ENCODE measurements around the gene IGSF9.

GRCh38 chr1:159949123-159949522 lies 3.7 kb upstream of the IGSF9 start:
- TF ChIP-seq CTCF (conservative IDR thresholded peaks at IDR 0.05; ENCODE audit: low read depth, low read length) (no peak), ELK1 (IDR thresholded peaks at IDR 0.05; ENCODE audit: borderline replicate concordance, low read depth, low read length) (no peak), RFX5 (IDR thresholded peaks at IDR 0.05; ENCODE audit: low read depth, low read length) (no peak), NFE2L2 (IDR thresholded peaks at IDR 0.05; ENCODE audit: low read depth, low read length) (no peak), RAD21 (IDR thresholded peaks at IDR 0.05; ENCODE audit: low read length) (no peak), USF2 (IDR thresholded peaks at IDR 0.05; ENCODE audit: low read depth, low read length) (no peak), POLR2A (IDR thresholded peaks at IDR 0.05; ENCODE audit: low read depth, low read length) (no peak), MAZ (IDR thresholded peaks at IDR 0.05; ENCODE audit: borderline replicate concordance, low read depth, low read length) (no peak), SMC3 (IDR thresholded peaks at IDR 0.05; ENCODE audit: low read depth, low read length) (no peak), MAFK (IDR thresholded peaks at IDR 0.05; ENCODE audit: low read depth, low read length) (no peak), FOS (IDR thresholded peaks at IDR 0.05; ENCODE audit: low read depth, low read length) (no peak), CHD1 (IDR thresholded peaks at IDR 0.05; ENCODE audit: low read depth, low read length) (no peak), CEBPB (IDR thresholded peaks at IDR 0.05; ENCODE audit: low read depth, low read length) (no peak), MXI1 (IDR thresholded peaks at IDR 0.05; ENCODE audit: borderline replicate concordance, low read depth, low read length) (no peak)

Data from IMR-90 (cell line).